Stimulated activated memory B cell treated with anti-CD40 and anti-IgM and Interleukin-4, amounts not matched to agents 10 μg/mL and 1 μg/mL and 100 μg/mL, for 72 hours (primary cell): Measurements from ENCODE around the gene ARHGAP27.
A peak's percentile ranks its signal among the peaks of the same experiment; 100 is the strongest.

Experiments
- ATAC-seq: fragments of 150-1000 bp; cut with Tn5 transposase; 2 replicates; pipeline ENCODE4 v1.10.0; 2021
- H3K27ac Mint-ChIP-seq: one replicate; pipeline ENCODE4 v1.8.0; 2022; ENCODE audit warnings: mild to moderate bottlenecking, mixed read lengths
- H3K27me3 Mint-ChIP-seq: one replicate; pipeline ENCODE4 v1.8.0; 2022; ENCODE audit warnings: mixed read lengths
- H3K36me3 Mint-ChIP-seq: one replicate; pipeline ENCODE4 v1.8.0; 2022; ENCODE audit warnings: mixed read lengths
- H3K4me1 Mint-ChIP-seq: one replicate; pipeline ENCODE4 v1.8.0; 2022; ENCODE audit warnings: mixed read lengths
- H3K4me3 Mint-ChIP-seq: one replicate; pipeline ENCODE4 v1.8.0; 2022; ENCODE audit warnings: mild to moderate bottlenecking, moderate library complexity, mixed read lengths
- H3K9me3 Mint-ChIP-seq: one replicate; pipeline ENCODE4 v1.8.0; 2022; ENCODE audit warnings: mixed read lengths

ARHGAP27 gene

GRCh38 chr17:45391918-45392317 lies 40.8 kb downstream of the ARHGAP27 start:
- peaks cover 20% of the 10 kb centered on the region for H3K36me3 Mint-ChIP-seq
- H3K4me3 Mint-ChIP-seq: no peak overlapping the region
- ATAC-seq: no peak
- H3K27me3 Mint-ChIP-seq: peaks cover 27% of the 10 kb centered on the region
- H3K27ac Mint-ChIP-seq: no peak overlapping the region
- H3K9me3 Mint-ChIP-seq: no peaks in the 10 kb centered on the region
- H3K4me1 Mint-ChIP-seq: peaks cover 23% of the 10 kb centered on the region

DNA sequence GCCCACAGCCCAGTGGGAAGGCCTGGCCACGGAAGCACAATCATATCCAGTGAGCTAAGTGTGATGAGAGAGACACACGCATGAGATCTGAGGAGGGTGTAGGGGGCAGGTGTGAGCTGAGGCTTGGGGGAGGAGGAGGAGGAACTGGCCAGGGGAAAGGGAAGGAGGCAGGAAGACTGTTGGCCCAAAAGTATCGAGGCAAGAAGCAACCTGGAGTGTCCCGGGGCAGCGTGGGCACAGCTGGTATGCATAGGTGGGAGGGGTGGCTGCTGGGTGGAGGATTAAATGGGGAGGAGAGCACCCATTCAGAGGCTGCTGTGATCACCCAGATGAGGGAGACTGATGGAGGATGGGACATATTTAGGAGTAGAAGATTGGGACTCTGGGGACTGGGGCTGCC lies 41.4 kb downstream of the ARHGAP27 start:
- Mint-ChIP-seq H3K9me3 (no peaks in the 10 kb centered on the region), H3K27ac (no peak overlapping the region), H3K27me3 (peaks cover 27% of the 10 kb centered on the region), H3K4me3 (no peak overlapping the region), H3K36me3 (peaks cover 16% of the 10 kb centered on the region), H3K4me1 (peaks cover 23% of the 10 kb centered on the region)
- no peak for ATAC-seq

GRCh38 chr17:45389354-45389753 lies 43.3 kb downstream of the ARHGAP27 start:
- Mint-ChIP-seq H3K4me1 (peaks cover 39% of the 10 kb centered on the region), H3K9me3 (no peaks in the 10 kb centered on the region), H3K4me3 (no peak overlapping the region), H3K27ac (no peak overlapping the region), H3K36me3 (no peaks in the 10 kb centered on the region), H3K27me3 (peaks cover 27% of the 10 kb centered on the region)
- no peak for ATAC-seq

GRCh38 chr17:45388604-45389325 lies 43.9 kb downstream of the ARHGAP27 start:
- peaks cover 45% of the 10 kb centered on the region for H3K4me1 Mint-ChIP-seq
- H3K36me3 Mint-ChIP-seq: no peaks in the 10 kb centered on the region
- peaks cover 27% of the 10 kb centered on the region for H3K27me3 Mint-ChIP-seq
- ATAC-seq: no peak
- no peak overlapping the region for H3K4me3 Mint-ChIP-seq
- peak overlapping the region; percentile 1 for H3K27ac Mint-ChIP-seq
- no peaks in the 10 kb centered on the region for H3K9me3 Mint-ChIP-seq

DNA sequence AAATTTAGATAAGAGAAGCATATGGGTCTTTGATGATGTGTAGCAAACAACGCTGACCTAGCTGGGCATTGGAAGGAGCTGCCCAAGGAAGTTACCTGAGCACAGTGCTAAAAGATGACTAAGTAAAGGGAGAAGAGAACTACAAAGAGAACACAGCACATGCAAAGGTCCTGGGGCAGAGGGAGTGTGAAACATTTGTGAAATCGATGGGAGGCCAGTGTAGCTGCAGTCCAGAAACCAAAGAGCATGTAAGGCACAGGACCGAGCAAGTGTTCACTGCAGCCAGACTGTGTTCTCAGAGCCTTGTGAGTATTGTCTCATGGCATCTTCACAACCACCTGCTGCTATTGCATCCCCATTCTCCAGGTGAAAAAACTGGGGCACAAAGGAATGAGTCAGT lies 44.9 kb downstream of the ARHGAP27 start:
- Mint-ChIP-seq H3K27me3 (peaks cover 27% of the 10 kb centered on the region), H3K4me1 (peaks cover 47% of the 10 kb centered on the region), H3K27ac (peak overlapping the region; percentile 1), H3K36me3 (no peaks in the 10 kb centered on the region), H3K4me3 (no peak overlapping the region), H3K9me3 (no peaks in the 10 kb centered on the region)
- no peak for ATAC-seq

- H3K27me3 Mint-ChIP-seq: peaks cover 27% of the 10 kb centered on the region
- H3K4me1 Mint-ChIP-seq: peaks cover 39% of the 10 kb centered on the region
- ATAC-seq: no peak
- H3K4me3 Mint-ChIP-seq: no peak overlapping the region
- peak overlapping the region; percentile 71 for H3K27ac Mint-ChIP-seq
- H3K36me3 Mint-ChIP-seq: no peaks in the 10 kb centered on the region
- no peaks in the 10 kb centered on the region for H3K9me3 Mint-ChIP-seq
These were observed 46.5 kb downstream of the ARHGAP27 start for GRCh38 chr17:45386178-45386577.

- peaks cover 44% of the 10 kb centered on the region for H3K4me1 Mint-ChIP-seq
- ATAC-seq: peak; percentile 94
- no peaks in the 10 kb centered on the region for H3K9me3 Mint-ChIP-seq
- peak overlapping the region; percentile 71 for H3K27ac Mint-ChIP-seq
- H3K27me3 Mint-ChIP-seq: peaks cover 27% of the 10 kb centered on the region
- peak overlapping the region; percentile 52 for H3K4me3 Mint-ChIP-seq
- H3K36me3 Mint-ChIP-seq: no peaks in the 10 kb centered on the region
These were observed 47.2 kb downstream of the ARHGAP27 start for GRCh38 chr17:45385331-45385997.

- Mint-ChIP-seq H3K4me3 (no peak overlapping the region), H3K36me3 (no peaks in the 10 kb centered on the region)
These were observed 47.8 kb downstream of the ARHGAP27 start for GRCh38 chr17:45384789-45385262.

DNA sequence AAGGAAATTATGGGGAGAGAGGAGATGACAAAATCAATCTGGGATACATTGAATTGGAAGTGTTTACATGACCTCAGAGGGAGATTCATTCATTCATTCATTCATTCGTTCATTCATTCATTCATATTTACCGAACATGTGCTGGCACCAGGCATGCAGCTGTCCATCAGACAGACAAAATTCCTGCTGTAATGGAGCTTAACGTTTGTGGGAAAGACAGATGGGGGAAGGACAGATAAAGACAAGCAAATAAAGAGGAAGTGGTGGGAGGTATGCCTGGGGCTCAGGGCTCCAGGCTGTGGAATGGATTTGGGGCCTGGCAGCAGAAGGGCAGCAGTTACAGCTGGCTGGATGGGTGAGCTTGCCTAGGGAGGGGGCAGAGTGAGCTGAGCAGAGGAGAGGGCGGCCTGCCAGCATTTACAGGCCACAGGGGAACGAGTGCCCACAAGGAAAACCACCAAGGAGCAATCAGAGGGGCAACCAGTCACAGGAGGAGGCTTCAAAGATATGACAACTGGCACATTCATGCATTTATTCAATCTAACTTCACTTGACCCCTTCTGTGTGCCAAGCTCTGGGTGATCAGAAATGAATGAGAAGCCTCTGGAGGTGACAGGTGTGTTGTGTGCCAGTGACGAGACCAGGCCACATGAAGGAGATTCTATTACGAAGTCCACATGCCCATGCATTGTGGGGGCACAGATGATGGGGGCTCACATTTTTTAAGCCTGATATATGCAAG lies 48.5 kb downstream of the ARHGAP27 start:
- no peaks in the 10 kb centered on the region for H3K36me3 Mint-ChIP-seq
- H3K9me3 Mint-ChIP-seq: no peaks in the 10 kb centered on the region
- H3K27me3 Mint-ChIP-seq: peaks cover 19% of the 10 kb centered on the region
- no peak for ATAC-seq
- peak overlapping the region; percentile 71 for H3K27ac Mint-ChIP-seq
- peak overlapping the region; percentile 8 for H3K4me3 Mint-ChIP-seq
- H3K4me1 Mint-ChIP-seq: peaks cover 57% of the 10 kb centered on the region

More at GRCh38 chr17:45384789-45385262, 47.8 kb downstream of the ARHGAP27 start:
- ATAC-seq: no peak
- H3K27ac Mint-ChIP-seq: peak overlapping the region; percentile 71
- peaks cover 51% of the 10 kb centered on the region for H3K4me1 Mint-ChIP-seq
- no peaks in the 10 kb centered on the region for H3K9me3 Mint-ChIP-seq
- H3K27me3 Mint-ChIP-seq: peaks cover 25% of the 10 kb centered on the region

DNA sequence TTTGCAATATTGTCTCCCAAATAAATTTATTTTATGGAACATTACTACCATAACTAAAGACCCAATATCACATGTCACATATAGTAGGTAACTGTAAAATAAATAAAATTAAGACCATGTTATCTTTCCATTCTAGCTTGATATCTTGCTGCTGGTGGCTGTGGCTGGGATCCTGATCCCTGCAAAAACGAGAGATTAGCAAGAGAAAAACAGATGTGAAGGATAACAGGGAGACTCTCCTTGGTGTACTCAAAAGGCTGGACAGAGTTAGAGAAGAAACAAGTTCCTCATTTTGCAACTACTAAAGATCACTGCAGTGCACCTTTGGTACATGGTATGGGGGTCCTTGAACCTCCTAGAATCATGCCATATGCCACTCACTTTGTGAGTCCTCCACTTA lies 49.7 kb downstream of the ARHGAP27 start:
- peak overlapping the region; percentile 71 for H3K27ac Mint-ChIP-seq
- H3K9me3 Mint-ChIP-seq: no peaks in the 10 kb centered on the region
- no peaks in the 10 kb centered on the region for H3K36me3 Mint-ChIP-seq
- peaks cover 8% of the 10 kb centered on the region for H3K27me3 Mint-ChIP-seq
- H3K4me3 Mint-ChIP-seq: no peak overlapping the region
- peaks cover 61% of the 10 kb centered on the region for H3K4me1 Mint-ChIP-seq
- ATAC-seq: no peak

GRCh38 chr17:45382226-45382625 lies 50.4 kb downstream of the ARHGAP27 start:
- H3K4me1 Mint-ChIP-seq: peaks cover 69% of the 10 kb centered on the region
- no peaks in the 10 kb centered on the region for H3K36me3 Mint-ChIP-seq
- no peaks in the 10 kb centered on the region for H3K9me3 Mint-ChIP-seq
- H3K4me3 Mint-ChIP-seq: no peak overlapping the region
- no peak for ATAC-seq
- peaks cover under 1% of the 10 kb centered on the region for H3K27me3 Mint-ChIP-seq
- no peak overlapping the region for H3K27ac Mint-ChIP-seq

DNA sequence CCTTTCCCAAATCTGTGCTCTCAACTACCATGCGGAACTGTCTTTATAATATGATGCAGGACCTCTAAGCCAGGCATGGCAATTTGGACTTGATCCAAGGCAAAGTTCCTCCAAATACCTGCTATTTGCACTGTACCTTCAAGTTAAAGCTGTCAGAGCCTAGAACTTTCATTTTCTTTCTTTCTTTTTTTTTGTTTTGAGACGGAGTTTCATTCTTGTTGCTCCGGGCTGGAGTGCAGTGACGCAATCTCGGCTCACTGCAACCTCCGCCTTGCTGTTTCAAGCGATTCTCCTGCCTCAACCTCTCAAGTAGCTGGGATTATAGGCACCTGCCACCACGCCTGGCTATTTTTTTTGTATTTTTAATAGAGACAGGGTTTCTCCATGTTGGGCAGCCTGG lies 51.7 kb downstream of the ARHGAP27 start:
- H3K27ac Mint-ChIP-seq: peak overlapping the region; percentile 77
- H3K27me3 Mint-ChIP-seq: no peaks in the 10 kb centered on the region
- ATAC-seq: no peak
- H3K4me1 Mint-ChIP-seq: peaks cover 73% of the 10 kb centered on the region
- no peaks in the 10 kb centered on the region for H3K9me3 Mint-ChIP-seq
- no peaks in the 10 kb centered on the region for H3K36me3 Mint-ChIP-seq
- no peak overlapping the region for H3K4me3 Mint-ChIP-seq

- H3K36me3 Mint-ChIP-seq: no peaks in the 10 kb centered on the region
- H3K4me1 Mint-ChIP-seq: peaks cover 70% of the 10 kb centered on the region
- H3K27ac Mint-ChIP-seq: peak overlapping the region; percentile 77
- H3K27me3 Mint-ChIP-seq: no peaks in the 10 kb centered on the region
- ATAC-seq: peak; percentile 87
- H3K4me3 Mint-ChIP-seq: peak overlapping the region; percentile 10
- no peaks in the 10 kb centered on the region for H3K9me3 Mint-ChIP-seq
These were observed 52.5 kb downstream of the ARHGAP27 start for GRCh38 chr17:45380046-45380765.

GRCh38 chr17:45377401-45377800 lies 55.3 kb downstream of the ARHGAP27 start:
- Mint-ChIP-seq H3K9me3 (no peaks in the 10 kb centered on the region), H3K27ac (peak overlapping the region; percentile 77), H3K36me3 (no peaks in the 10 kb centered on the region), H3K4me3 (no peak overlapping the region), H3K27me3 (peaks cover 3% of the 10 kb centered on the region), H3K4me1 (peaks cover 60% of the 10 kb centered on the region)
- ATAC-seq: no peak
